Muscle layer of duodenum (tissue), 2 donors: ENCODE results near the gene ARHGAP22.

Experiments used
- H3K27ac ChIP-seq: one replicate; pipeline ENCODE4 v1.7.0; 2013; ENCODE audit warnings: mild to moderate bottlenecking, low read length
- H3K27me3 ChIP-seq: one replicate; pipeline ENCODE4 v1.7.0; 2013; ENCODE audit warnings: low read depth, mild to moderate bottlenecking, control low read depth, low read length
- H3K36me3 ChIP-seq, 2 donors: one replicate each; pipeline ENCODE4 v1.7.0; 2013; ENCODE audit warnings: low read length in 2 of 2, control low read depth in 1 of 2, mild to moderate bottlenecking in 1 of 2; ENCODE audit not compliant: insufficient read depth in 2 of 2, control insufficient read depth in 1 of 2
- H3K4me1 ChIP-seq, 2 donors: one replicate each; pipeline ENCODE4 v1.7.0; 2013; ENCODE audit warnings: low read length in 2 of 2, mild to moderate bottlenecking in 2 of 2, control low read depth in 1 of 2, moderate library complexity in 1 of 2; ENCODE audit not compliant: insufficient read depth in 2 of 2, control insufficient read depth in 1 of 2
- H3K4me3 ChIP-seq, 2 donors: one replicate each; pipeline ENCODE4 v1.7.0; 2013; ENCODE audit warnings: low read length in 2 of 2, low read depth in 1 of 2, mild to moderate bottlenecking in 1 of 2
- H3K9me3 ChIP-seq, 2 donors: one replicate each; pipeline ENCODE4 v1.7.0; 2013; ENCODE audit warnings: low read length in 2 of 2, control low read depth in 1 of 2, mild to moderate bottlenecking in 1 of 2; ENCODE audit not compliant: control insufficient read depth in 1 of 2
- donor health status: healthy.

ARHGAP22 gene

GRCh38 chr10:48474765-48475365 is 130.0 kb downstream of the ARHGAP22 start:
- H3K27me3 ChIP-seq: no peaks in the 10 kb centered on the region
- H3K36me3 ChIP-seq: no peaks in the 10 kb centered on the region
- no peak overlapping the region for H3K27ac ChIP-seq
- no peak overlapping the region for H3K4me3 ChIP-seq
- no peaks in the 10 kb centered on the region for H3K9me3 ChIP-seq
- no peaks in the 10 kb centered on the region for H3K4me1 ChIP-seq

GRCh38 chr10:48473704-48474103 is 131.2 kb downstream of the ARHGAP22 start:
- H3K27me3 ChIP-seq: no peaks in the 10 kb centered on the region
- no peaks in the 10 kb centered on the region for H3K4me1 ChIP-seq
- no peak overlapping the region for H3K4me3 ChIP-seq
- H3K27ac ChIP-seq: no peak overlapping the region
- H3K36me3 ChIP-seq: no peaks in the 10 kb centered on the region
- H3K9me3 ChIP-seq: no peaks in the 10 kb centered on the region

GRCh38 chr10:48472501-48473069 is 132.3 kb downstream of the ARHGAP22 start:
- no peaks in the 10 kb centered on the region for H3K27me3 ChIP-seq
- no peaks in the 10 kb centered on the region for H3K4me1 ChIP-seq
- H3K4me3 ChIP-seq: no peak overlapping the region
- no peaks in the 10 kb centered on the region for H3K9me3 ChIP-seq
- no peak overlapping the region for H3K27ac ChIP-seq
- H3K36me3 ChIP-seq: no peaks in the 10 kb centered on the region

- Histone ChIP-seq H3K4me3 (no peak overlapping the region), H3K27ac (no peak overlapping the region), H3K4me1 (peaks cover 0 to 3% of the 10 kb centered on the region in 2 donors), H3K9me3 (no peaks in the 10 kb centered on the region), H3K27me3 (peaks cover 4% of the 10 kb centered on the region), H3K36me3 (no peaks in the 10 kb centered on the region)
These were observed 133.7 kb downstream of the ARHGAP22 start for GRCh38 chr10:48470893-48471805.

GRCh38 chr10:48470115-48470892 is 134.6 kb downstream of the ARHGAP22 start:
- no peak overlapping the region for H3K27ac ChIP-seq
- peaks cover 4% of the 10 kb centered on the region for H3K27me3 ChIP-seq
- H3K4me3 ChIP-seq: no peak overlapping the region
- no peaks in the 10 kb centered on the region for H3K36me3 ChIP-seq
- H3K9me3 ChIP-seq: no peaks in the 10 kb centered on the region
- H3K4me1 ChIP-seq: peaks cover 0 to 3% of the 10 kb centered on the region in 2 donors

GRCh38 chr10:48469516-48470020 is 135.3 kb downstream of the ARHGAP22 start:
- Histone ChIP-seq H3K9me3 (no peaks in the 10 kb centered on the region), H3K27me3 (peaks cover 4% of the 10 kb centered on the region), H3K4me1 (peaks cover 0 to 3% of the 10 kb centered on the region in 2 donors), H3K27ac (no peak overlapping the region), H3K36me3 (no peaks in the 10 kb centered on the region), H3K4me3 (no peak overlapping the region)

GRCh38 chr10:48468866-48469511 is 135.9 kb downstream of the ARHGAP22 start:
- Histone ChIP-seq H3K9me3 (no peaks in the 10 kb centered on the region), H3K4me1 (peaks cover 0 to 3% of the 10 kb centered on the region in 2 donors), H3K27me3 (peaks cover 4% of the 10 kb centered on the region), H3K36me3 (no peaks in the 10 kb centered on the region), H3K4me3 (no peak overlapping the region), H3K27ac (no peak overlapping the region)

- Histone ChIP-seq H3K27me3 (peaks cover 4% of the 10 kb centered on the region), H3K4me1 (peaks cover 0 to 3% of the 10 kb centered on the region in 2 donors), H3K9me3 (no peaks in the 10 kb centered on the region), H3K4me3 (no peak overlapping the region), H3K36me3 (no peaks in the 10 kb centered on the region), H3K27ac (no peak overlapping the region)
These were observed 136.6 kb downstream of the ARHGAP22 start for GRCh38 chr10:48468130-48468790.

GRCh38 chr10:48467669-48468068 is 137.2 kb downstream of the ARHGAP22 start:
- Histone ChIP-seq H3K36me3 (no peaks in the 10 kb centered on the region), H3K4me1 (peaks cover 0 to 3% of the 10 kb centered on the region in 2 donors), H3K4me3 (no peak overlapping the region), H3K27ac (no peak overlapping the region), H3K9me3 (no peaks in the 10 kb centered on the region), H3K27me3 (peaks cover 4% of the 10 kb centered on the region)

- Histone ChIP-seq H3K27ac (no peak overlapping the region), H3K9me3 (no peaks in the 10 kb centered on the region), H3K4me3 (no peak overlapping the region), H3K27me3 (peaks cover 4% of the 10 kb centered on the region), H3K4me1 (peaks cover 0 to 3% of the 10 kb centered on the region in 2 donors), H3K36me3 (no peaks in the 10 kb centered on the region)
These were observed 138.1 kb downstream of the ARHGAP22 start for GRCh38 chr10:48466611-48467240.
